Measurements from ENCODE around the gene ZNF148.

ZNF148 gene

GRCh38 chr3:125213364-125213755 is 161.8 kb downstream of the ZNF148 start:
- DNase-seq (ENCODE audit: low spot score), result no peak
- TF ChIP-seq, protein P1, sequence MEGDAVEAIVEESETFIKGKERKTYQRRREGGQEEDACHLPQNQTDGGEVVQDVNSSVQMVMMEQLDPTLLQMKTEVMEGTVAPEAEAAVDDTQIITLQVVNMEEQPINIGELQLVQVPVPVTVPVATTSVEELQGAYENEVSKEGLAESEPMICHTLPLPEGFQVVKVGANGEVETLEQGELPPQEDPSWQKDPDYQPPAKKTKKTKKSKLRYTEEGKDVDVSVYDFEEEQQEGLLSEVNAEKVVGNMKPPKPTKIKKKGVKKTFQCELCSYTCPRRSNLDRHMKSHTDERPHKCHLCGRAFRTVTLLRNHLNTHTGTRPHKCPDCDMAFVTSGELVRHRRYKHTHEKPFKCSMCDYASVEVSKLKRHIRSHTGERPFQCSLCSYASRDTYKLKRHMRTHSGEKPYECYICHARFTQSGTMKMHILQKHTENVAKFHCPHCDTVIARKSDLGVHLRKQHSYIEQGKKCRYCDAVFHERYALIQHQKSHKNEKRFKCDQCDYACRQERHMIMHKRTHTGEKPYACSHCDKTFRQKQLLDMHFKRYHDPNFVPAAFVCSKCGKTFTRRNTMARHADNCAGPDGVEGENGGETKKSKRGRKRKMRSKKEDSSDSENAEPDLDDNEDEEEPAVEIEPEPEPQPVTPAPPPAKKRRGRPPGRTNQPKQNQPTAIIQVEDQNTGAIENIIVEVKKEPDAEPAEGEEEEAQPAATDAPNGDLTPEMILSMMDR (IDR thresholded peaks at IDR 0.05; ENCODE audit: extremely low read depth, missing control alignments), result no peak

GRCh38 chr3:125212509-125213363 is 162.4 kb downstream of the ZNF148 start, which contains the start of gene SLC12A8:
SLC12A8 (minus strand) TSS chr3:125212748; CDS start chr3:125211349, 1,399 bp downstream.
- TF ChIP-seq, protein P1 (IDR thresholded peaks at IDR 0.05; ENCODE audit: extremely low read depth, missing control alignments), result no peak
- DNase-seq (ENCODE audit: low spot score), result peak; percentile 63

DNA sequence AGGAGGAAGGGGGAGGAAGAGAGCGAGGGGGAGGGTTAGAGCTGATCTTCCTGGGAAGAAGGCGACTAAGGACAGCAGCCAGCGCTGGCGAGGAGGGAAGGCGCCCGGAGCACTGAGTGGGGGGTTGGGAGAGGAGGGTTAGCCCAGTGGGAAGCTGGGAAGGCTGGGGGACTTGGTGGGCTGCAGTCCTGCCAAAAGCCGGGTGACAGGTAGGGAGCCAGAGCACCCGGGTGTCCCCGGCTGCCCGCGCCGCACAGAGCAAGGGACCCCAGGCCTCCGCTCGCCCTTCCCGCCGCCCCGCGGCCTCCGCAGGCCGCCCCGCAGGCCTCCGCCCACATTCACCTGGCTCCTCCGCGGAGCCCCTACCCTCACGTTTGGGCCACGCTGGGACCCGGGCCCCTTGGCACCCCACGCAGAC is 163.0 kb downstream of the ZNF148 start:
- TF ChIP-seq, protein P1 (IDR thresholded peaks at IDR 0.05; ENCODE audit: extremely low read depth, missing control alignments), result no peak
- DNase-seq (ENCODE audit: low spot score), result peak; percentile 50

DNA sequence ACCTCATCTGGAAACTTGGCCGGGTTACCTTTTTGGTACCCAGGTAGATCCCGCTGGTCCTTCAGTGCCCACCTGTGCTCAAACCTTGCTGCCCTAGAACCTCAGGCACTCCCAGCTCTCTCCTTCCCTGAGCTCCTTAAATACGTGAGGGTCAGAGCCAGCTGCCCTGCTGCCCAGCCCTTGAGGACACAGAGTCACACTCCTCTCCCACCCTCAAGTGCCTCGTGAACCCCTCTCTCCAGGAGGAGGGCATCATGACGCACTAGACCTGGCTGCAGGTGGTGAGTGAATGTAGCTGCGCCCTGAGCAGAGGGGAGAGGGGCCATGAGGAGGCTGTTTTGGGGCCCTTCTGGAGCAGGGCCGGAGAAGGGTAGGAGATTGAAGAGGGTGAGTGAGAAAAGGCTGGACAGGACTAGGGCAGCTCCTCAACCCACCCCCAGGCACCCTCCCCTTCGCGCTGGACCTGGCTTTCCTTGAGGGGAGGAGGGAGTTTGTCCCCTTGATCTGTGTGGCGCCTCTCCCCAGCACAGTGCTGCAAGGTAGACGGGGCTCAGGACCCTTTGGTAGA is 163.5 kb downstream of the ZNF148 start:
- TF ChIP-seq, protein P1 (IDR thresholded peaks at IDR 0.05; ENCODE audit: extremely low read depth, missing control alignments), result no peak
- no peak for DNase-seq (ENCODE audit: low spot score)

DNA sequence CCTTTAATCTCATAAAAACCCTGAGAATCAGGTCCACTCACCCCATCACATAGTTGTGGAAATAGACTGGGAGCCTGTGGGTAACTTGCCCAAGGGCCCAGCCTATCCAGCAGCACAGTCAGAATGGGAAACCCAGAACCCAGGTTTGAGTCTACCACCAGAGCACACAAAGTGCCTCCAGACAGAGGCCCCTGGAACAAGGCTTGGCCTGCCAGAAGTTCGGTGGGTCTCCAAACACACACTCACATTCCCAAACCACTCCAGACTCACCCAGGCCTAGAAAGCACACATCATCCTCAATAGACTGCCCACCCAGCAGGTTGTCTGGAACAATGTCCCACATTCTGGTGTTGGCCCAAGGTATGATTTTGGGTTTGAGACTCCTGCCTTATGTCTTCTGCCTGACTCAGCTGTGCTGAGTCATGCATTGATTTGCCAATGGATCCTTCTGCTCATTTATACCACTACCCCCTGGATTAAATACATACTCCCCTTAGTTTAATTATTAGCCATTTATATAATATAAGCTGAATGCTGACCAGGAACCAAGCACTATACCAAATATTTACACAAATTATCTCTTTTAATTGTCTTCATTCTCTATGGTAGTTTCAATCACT is 167.1 kb downstream of the ZNF148 start:
- TF ChIP-seq, protein P1 (IDR thresholded peaks at IDR 0.05; ENCODE audit: extremely low read depth, missing control alignments), result no peak
- peak; percentile 3 for DNase-seq (ENCODE audit: low spot score)

- no peak for DNase-seq (ENCODE audit: low spot score)
- TF ChIP-seq, protein P1 (IDR thresholded peaks at IDR 0.05; ENCODE audit: extremely low read depth, missing control alignments), result no peak
Observed at GRCh38 chr3:125207507-125207906, 167.6 kb downstream of the ZNF148 start.

- TF ChIP-seq, protein P1 (IDR thresholded peaks at IDR 0.05; ENCODE audit: extremely low read depth, missing control alignments), result no peak
- no peak for DNase-seq (ENCODE audit: low spot score)
Observed at GRCh38 chr3:125206934-125207333, 168.2 kb downstream of the ZNF148 start.
